ENCODE data around the gene DEAF1. TPM values are rescaled to one million over a fixed set of nuclear protein-coding genes. Genes with fewer than 3 reads are reported as not detected.

Gene DEAF1
- total RNA-seq, 2 experiments from 2014 or later, result 68.4 to 79.6 TPM

- Mint-ChIP-seq H3K27me3 (no peaks in the 10 kb centered on the region), H3K9me3 (no peaks in the 10 kb centered on the region), H3K27ac (no peak overlapping the region), H3K4me1 (ENCODE audit: low read depth) (no peaks in the 10 kb centered on the region), H3K4me3 (no peak overlapping the region), H3K36me3 (ENCODE audit: low read depth) (peaks cover 41% of the 10 kb centered on the region)
- no peaks in the 10 kb centered on the region for H3K27me3 ChIP-seq (ENCODE audit: control insufficient read depth in 1 of 2, insufficient read depth in 2 of 2, low read length in 2 of 2)
- no peak for DNase-seq
- CTCF ChIA-PET, result no interaction called here
- no peaks in the 10 kb centered on the region for H3K9me3 ChIP-seq (ENCODE audit: control insufficient read depth in 1 of 2, insufficient read depth in 1 of 2, low read length in 2 of 2)
- no peak for TF ChIP-seq CTCF (IDR thresholded peaks at IDR 0.05)
- intact Hi-C loops (cut with DNase I, micrococcal nuclease), result no loop called here
- H3K27ac ChIP-seq (ENCODE audit: low read depth in 1 of 2, low read length in 2 of 2), result no peak overlapping the region
- H3K4me1 ChIP-seq (ENCODE audit: insufficient read depth, low read length), result no peaks in the 10 kb centered on the region
- POLR2A ChIA-PET, result no interaction called here
- no peak for ATAC-seq (ENCODE audit: poor library complexity)
- H3K36me3 ChIP-seq (ENCODE audit: insufficient read depth, low read length), result peaks cover 37% of the 10 kb centered on the region
- H3K4me3 ChIP-seq (ENCODE audit: low read length), result no peak overlapping the region
Measured at GRCh38 chr11:673866-674265, 21.2 kb downstream of the DEAF1 start.

- no peak for ATAC-seq (ENCODE audit: poor library complexity)
- no peak for DNase-seq
- Mint-ChIP-seq H3K27ac (no peak overlapping the region), H3K36me3 (ENCODE audit: low read depth) (peaks cover 22% of the 10 kb centered on the region), H3K27me3 (no peaks in the 10 kb centered on the region), H3K4me3 (no peak overlapping the region), H3K9me3 (no peaks in the 10 kb centered on the region), H3K4me1 (ENCODE audit: low read depth) (no peaks in the 10 kb centered on the region)
- peaks cover 6% of the 10 kb centered on the region for H3K36me3 ChIP-seq (ENCODE audit: insufficient read depth, low read length)
- no peaks in the 10 kb centered on the region for H3K4me1 ChIP-seq (ENCODE audit: insufficient read depth, low read length)
- H3K9me3 ChIP-seq (ENCODE audit: control insufficient read depth in 1 of 2, insufficient read depth in 1 of 2, low read length in 2 of 2), result no peaks in the 10 kb centered on the region
- no peak for TF ChIP-seq CTCF (IDR thresholded peaks at IDR 0.05)
- no peaks in the 10 kb centered on the region for H3K27me3 ChIP-seq (ENCODE audit: control insufficient read depth in 1 of 2, insufficient read depth in 2 of 2, low read length in 2 of 2)
- H3K4me3 ChIP-seq (ENCODE audit: low read length), result no peak overlapping the region
- H3K27ac ChIP-seq (ENCODE audit: low read depth in 1 of 2, low read length in 2 of 2), result no peak overlapping the region
- POLR2A ChIA-PET, result no interaction called here
- intact Hi-C loops (cut with DNase I, micrococcal nuclease), result no loop called here
- CTCF ChIA-PET, result no interaction called here
Measured at GRCh38 chr11:665704-666281, 29.2 kb downstream of the DEAF1 start.

GRCh38 chr11:665062-665703 is 29.8 kb downstream of the DEAF1 start:
- Mint-ChIP-seq H3K4me1 (ENCODE audit: low read depth) (no peaks in the 10 kb centered on the region), H3K36me3 (ENCODE audit: low read depth) (peaks cover 22% of the 10 kb centered on the region), H3K27me3 (no peaks in the 10 kb centered on the region), H3K27ac (no peak overlapping the region), H3K9me3 (no peaks in the 10 kb centered on the region), H3K4me3 (no peak overlapping the region)
- H3K9me3 ChIP-seq (ENCODE audit: control insufficient read depth in 1 of 2, insufficient read depth in 1 of 2, low read length in 2 of 2), result no peaks in the 10 kb centered on the region
- DNase-seq (no peak), ATAC-seq (ENCODE audit: poor library complexity) (no peak)
- POLR2A ChIA-PET, result no interaction called here
- CTCF ChIA-PET, result no interaction called here
- no peak for TF ChIP-seq CTCF (IDR thresholded peaks at IDR 0.05)
- H3K27ac ChIP-seq (ENCODE audit: low read depth in 1 of 2, low read length in 2 of 2), result no peak overlapping the region
- H3K27me3 ChIP-seq (ENCODE audit: control insufficient read depth in 1 of 2, insufficient read depth in 2 of 2, low read length in 2 of 2), result no peaks in the 10 kb centered on the region
- H3K4me3 ChIP-seq (ENCODE audit: low read length), result no peak overlapping the region
- H3K36me3 ChIP-seq (ENCODE audit: insufficient read depth, low read length), result peaks cover 11% of the 10 kb centered on the region
- intact Hi-C loops (cut with DNase I, micrococcal nuclease), result no loop called here
- no peaks in the 10 kb centered on the region for H3K4me1 ChIP-seq (ENCODE audit: insufficient read depth, low read length)

All from CD4-positive, alpha-beta T cell (primary cell).